DMS153 treated with DMSO at 0.1 percent for 48 hours (cell line): Measurements from ENCODE around the gene NLK.
"Not testable (repeated sequence)": the region's sequence is repeated elsewhere in the genome, so short reads cannot be mapped to it uniquely, and the experiment has no call there.

Source experiments
- DNase-seq: peaks from one replicate; lab custom pipeline; 2025; ENCODE audit not compliant: unreplicated experiment; lab: John Stamatoyannopoulos, UW

Gene NLK

DNA sequence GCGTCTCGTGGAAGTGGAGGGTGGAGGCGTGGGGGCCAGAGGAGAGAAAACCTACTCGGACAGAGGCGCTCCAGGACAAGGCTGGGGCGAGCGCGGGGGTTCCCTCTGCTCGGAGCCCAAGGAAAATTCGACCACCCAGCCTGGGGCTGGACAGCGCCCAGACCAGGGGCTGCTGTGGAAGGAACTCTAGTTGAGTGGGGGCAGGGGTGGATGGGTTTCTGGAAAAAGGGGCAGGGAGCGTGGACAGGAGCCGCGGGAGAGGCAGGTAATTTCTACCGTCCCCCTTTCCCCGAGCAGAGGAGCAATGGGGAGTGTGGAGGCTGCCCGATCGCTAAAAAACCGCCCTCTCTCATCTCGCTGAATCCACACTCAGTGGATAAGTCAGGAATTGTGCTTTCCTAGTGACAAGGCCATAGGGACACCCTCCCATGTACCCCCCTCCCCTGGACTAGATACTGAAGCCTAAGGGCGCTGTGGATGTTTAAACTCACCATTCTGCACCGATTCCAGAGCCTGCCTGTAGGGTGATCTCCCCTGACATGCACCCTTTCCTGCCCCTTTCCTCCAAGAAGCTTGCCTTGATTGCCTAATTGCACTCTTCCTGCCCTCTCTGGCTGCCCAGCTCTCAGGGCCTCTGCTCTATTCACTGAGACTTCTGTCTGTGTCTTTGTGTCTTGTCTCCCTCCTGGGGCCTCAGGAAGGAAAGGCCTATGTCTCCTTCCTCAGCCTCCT, 185.8 kb downstream of the NLK start:
- DNase-seq, result no peak

DNA sequence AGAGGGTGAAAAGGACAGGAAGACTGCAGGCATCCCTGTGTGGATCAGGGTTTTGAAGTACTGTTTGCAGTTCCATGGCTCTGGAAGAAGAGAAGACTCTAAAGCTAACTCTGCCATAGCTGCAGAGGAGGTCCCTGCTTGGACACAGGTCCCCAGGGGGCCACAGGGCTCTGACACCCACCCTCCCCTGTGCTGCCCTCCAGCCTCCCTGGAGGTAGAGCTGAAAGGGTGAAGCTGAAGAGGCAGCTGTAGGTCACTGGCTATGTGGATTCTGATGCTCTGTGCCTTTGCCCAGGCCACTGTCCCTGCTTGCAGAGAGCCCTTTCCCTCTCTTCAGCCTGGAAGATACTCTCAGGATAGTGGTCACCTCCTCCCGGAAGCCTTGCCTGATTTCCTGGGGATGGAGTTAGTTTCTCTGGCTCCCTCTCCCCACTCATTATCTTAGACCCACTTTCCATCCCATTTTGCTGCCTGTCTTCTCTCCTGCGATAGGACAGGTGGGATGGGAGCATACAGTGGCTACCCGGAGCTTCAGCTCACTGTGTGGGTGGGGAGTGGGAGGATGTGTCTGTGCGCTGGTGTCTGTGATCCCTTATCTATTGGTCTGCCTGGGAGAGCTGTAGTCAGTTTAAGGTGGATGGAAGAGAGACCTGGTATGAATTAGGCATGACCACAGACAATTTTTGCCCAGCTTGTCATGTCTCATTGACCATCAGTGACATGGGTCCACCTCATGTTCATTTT, 186.7 kb downstream of the NLK start:
- DNase-seq, result no peak

DNA sequence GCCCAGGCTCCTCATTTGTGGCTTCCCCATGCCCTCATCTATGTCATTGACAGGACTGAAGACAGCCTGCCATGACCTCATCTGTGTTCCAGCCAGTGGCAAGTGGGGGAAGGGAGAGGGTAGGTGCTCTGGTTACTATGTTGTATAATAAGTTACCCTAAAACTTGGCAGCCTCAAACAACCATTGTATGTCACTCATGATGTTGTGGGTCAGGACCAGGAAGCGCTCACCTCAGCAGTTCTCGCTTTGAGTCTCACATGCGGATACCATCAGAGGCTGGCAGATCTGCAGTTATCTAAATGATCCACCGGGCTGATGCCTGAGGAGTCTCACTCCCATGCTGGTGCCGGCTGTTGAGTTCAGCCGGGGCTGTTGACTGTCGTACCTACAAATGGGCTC, 187.5 kb downstream of the NLK start:
- no peak for DNase-seq

DNA sequence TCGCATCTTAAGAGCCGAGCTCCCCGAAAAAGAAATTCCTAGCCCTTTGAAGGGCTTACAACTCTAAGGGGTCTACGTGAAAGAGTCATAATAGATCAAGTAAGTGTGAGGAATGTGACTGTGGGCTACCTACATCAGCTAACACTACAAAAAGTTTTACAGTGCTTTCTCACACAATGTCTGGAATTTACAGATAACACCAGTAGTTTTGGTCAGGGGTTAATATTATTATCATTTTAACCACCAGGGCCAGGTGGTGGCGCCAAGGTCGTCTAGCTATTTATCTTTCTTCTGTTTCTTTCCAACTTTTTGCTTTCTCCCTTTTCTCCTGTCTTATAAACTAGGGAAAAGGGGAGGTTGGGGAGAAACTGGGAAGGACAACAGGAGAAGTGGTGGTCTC, 188.1 kb downstream of the NLK start:
- not testable (repeated sequence) for DNase-seq

DNA sequence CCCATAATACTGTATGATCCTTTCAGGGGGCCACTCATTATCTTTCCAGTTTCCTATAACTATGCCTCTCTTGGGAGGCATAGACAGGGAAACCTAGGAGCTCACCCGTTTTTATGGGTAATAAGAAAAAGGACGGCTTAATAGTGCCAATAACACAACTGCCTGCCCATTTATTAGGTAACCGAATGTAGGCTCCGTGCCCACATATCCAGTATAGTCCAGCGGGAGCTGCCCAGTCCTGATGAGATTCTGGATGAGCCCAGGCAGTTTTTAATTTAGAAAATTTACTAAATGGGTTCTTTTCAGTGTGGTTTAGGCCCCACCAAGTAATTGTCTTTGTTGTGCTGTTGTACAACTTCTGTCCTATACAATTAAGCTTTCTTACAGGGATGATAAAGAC, 189.1 kb downstream of the NLK start:
- DNase-seq, result not testable (repeated sequence)

DNA sequence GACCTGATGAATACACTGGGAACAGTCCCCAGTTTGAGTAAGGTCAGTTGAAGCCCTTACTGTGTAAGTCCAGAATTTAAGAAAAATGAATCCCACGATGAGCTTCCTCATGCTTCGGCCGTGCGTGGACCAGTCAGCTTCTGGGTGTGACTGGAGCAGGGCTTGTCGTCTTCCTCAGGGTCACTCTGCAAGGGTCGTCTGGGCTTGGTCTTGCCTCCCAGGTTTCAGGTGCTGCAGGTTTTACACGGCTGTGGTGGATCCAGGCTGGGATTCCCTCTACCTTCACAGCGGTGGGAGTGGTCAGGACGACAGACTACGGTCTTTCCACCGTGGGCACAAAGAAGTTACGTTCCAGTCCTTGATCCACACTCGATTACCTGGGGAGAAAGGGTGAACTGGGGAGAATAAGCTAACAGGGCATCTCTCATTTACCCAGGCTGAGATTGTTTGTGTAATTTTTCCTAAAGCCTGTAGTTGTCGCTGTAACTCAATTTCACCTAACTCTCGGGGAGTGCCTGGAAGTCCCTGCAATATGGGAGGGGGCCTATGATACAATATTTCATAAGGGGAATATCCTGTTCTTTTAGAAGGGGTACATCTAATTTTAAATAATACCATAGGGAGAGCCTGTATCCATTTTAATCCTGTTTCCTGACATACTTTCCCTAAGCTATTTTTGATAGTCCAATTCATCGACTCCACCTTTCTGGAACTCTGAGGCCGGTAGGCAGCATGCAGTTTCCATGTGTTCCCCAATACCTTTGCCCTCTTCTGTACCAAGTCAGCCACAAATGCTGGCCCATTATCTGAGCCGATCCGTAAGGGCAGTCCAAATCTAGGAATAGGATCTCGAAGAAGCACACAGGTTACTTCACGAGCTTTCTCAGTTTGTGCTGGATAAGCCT, 190.7 kb downstream of the NLK start:
- DNase-seq, result peak; percentile 18

DNA sequence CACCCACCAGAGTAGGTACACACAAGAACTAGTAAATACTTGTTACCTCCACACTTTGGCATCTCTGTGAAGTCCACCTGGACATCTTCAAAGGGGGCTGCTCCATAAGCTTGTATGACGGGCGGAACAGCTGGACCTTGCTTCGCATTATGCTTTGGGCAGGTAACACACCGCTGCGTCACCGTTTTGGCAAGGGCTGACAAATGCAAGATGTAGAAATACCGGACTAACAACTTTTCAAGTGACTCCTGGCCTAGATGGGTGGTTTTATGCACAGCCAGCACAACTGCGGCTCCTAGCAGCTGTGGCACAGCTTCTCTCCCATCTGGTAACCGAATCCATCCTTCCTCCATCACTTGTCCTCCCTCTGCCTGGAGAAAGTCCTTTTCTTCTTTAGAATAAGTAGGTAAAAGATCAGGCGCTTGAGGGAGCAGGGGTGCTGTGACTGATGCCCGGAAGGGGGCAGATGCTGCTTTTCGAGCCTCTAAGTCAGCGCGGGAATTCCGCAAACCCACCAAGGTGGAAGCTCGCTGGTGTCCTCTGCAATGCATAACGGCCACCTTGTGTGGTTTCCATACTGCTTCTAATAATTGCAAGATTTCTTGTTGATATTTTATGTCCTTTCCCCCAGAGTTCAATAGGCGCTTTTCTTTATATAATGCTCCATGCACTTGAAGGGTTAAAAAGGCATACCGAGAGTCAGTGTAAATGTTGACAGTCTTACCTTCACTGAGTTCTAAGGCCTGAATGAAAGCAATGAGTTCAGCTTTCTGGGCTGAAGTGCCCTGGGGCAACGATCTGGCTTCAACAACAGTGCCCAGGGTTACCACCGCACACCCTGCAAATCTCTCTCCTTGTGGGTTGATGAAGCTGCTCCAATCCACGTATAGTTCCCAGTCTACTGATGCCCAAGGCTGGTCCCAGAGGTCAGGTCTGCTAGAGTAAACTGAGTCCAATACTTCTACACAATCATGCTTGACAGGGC, 191.7 kb downstream of the NLK start:
- peak; percentile 66 for DNase-seq

DNA sequence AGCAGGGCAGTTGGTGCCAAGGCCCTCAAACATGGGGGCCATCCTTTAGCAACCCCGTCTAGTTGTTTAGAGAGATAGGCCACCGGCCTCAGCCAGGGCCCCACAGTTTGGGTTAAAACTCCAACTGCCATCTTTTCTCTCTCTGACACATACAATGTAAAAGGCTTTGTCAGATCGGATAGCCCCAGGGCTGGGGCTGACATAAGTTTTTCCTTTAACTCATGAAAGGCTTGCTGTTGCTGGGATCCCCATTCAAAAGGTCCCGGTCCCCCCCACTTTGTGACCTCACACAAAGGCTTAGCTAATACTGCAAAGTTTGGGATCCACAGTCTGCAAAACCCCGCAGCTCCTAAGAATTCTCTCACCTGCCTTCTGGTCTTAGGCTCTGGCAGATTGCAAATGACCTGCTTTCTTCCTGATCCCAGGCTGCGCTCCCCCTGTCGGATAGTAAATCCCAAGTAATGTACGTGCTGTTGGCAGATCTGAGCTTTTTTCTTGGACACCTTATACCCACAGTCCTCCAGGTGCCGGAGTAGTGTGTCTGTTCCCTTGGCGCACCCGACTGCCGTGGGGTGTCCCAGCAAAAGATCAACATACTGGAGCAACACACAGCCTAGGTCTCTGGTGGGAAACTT, 192.7 kb downstream of the NLK start:
- not testable (repeated sequence) for DNase-seq

DNA sequence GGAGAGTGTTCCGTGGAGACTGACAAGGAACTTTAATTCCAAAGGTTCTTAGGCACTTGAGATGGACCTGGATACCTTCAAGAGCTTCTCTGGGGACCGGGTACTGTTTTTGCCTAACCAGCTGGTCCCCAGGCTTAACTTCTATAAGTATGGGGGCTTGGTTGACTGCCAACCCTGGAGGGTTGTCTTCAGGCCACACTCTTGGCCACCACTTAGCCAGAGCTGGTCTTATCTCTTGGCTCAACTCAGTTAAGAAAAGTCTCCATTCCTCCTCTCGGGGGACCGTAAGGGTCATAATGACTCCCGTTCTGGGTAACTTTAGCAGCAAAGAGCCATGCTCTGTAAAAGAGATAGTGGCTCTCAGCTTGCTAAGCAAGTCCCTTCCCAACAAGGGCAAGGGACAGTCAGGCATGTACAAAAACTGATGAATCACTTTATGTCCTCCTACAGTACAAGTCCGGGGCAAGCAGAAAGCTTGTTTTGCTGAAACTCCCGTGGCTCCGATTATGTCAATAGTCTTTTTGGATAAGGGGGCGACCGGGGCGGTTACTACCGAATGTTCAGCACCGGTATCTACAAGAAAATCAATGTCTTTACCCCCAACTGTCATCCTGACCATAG, 193.7 kb downstream of the NLK start:
- DNase-seq, result not testable (repeated sequence)

DNA sequence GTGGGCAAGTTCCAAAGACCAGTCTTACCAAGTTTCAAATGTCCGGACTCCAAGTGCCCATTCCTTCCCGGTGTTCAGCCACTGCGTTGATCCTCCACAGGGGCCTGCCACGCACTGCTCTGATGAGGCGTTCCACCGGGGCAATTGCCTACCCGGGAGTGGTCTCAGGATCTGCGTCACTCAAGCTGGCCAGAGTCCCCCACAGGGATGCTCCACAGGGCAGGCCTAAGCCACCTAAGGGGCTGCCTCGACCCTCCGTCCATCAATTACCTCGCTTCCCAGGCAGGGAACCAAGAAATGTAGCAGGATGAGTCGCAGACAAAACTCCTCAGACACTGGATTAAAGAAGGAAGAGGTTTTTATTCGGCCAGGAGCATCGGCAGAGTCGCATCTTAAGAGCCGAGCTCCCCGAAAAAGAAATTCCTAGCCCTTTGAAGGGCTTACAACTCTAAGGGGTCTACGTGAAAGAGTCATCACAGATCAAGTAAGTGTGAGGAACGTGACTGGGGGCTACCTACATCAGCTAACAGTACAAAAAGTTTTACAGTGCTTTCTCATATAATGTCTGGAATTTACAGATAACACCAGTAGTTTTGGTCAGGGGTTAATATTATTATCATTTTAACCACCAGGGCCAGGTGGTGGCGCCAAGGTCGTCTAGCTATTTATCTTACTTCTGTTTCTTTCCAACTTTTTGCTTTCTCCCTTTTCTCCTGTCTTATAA, 196.2 kb downstream of the NLK start:
- DNase-seq, result not testable (repeated sequence)

DNA sequence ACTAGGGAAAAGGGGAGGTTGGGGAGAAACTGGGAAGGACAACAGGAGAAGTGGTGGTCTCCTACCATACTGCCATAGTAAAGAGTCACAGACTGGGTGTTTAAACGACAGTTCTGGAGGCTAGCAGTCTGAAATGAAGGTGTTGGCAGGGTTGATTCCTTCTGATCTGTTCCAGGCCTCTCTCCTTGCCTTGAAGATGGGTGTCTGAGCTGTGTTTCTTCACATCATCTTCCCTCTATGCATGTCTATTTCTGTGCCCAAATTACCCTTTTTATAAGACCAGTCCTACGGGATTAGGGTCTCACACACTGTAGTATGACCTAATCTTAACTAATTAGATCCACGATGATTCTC, 196.8 kb downstream of the NLK start:
- DNase-seq, result no peak

DNA sequence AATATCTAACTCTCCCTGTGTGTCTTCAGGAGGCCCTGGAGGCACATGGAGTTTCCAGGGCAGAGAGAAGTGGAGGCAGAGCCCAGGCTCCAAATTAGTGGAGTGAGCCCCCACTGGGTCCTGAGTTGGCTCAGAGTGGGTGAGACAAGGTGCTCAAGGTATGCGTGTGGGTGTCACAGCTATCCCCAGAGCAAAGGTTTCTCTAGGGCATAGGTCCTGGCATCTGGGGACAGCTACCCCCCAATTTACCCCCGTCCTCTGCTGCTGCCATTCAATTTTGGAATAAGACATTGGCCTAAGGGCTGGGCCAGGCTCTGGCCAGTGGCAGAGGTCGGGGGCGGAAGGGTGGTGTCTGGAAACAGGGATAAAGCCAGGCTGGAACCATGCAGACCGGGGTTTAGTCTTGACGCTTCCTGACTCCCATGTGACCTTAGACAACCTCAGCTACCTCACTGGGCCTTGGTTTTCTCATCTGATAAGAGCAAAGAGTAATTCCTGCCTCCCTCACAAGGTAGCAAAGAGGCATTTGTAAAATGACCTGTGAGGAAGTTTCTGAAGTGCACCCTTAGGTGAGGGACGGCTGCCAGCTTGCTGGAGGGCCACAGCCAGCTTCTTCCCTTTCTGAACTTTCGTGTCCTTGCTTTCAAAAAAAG, 198.3 kb downstream of the NLK start:
- no peak for DNase-seq

DNA sequence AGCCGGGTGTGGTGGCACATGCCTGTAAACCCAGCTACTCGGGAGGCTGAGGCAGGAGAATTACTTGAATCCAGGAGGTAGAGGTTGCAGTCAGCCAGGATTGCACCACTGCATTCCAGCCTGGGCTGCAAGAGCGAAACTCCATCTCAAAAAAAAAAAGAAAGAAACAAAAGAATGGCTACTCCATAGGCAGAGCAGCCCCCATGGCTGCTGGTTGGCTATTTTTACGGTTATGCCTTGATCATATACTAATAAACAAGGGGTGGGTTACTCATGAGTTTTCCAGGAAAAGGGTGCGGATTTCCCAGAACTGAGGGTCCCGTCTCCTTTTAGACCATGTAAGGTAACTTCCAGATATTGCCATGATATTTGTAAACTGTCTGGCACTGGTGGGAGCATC, 200.3 kb downstream of the NLK start:
- no peak for DNase-seq

DNA sequence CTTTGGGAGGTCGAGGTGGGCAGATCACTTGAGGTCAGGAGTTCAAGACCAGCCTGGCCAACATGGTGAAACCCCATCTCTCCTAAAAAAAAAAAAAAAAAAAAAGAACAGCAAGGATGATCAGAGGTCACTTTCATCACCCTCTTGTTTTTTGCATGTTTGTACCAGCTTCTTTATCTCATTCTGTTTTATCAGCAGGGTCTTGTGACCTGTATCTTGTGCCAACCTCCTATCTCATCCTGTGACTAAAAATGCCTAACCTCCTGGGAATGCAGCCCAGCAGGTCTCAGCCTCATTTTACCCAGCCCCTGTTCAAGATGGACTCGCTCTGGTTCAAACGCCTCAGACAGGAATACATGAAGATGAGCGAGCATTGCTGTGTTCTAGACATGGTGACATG, 200.8 kb downstream of the NLK start:
- not testable (repeated sequence) for DNase-seq

DNA sequence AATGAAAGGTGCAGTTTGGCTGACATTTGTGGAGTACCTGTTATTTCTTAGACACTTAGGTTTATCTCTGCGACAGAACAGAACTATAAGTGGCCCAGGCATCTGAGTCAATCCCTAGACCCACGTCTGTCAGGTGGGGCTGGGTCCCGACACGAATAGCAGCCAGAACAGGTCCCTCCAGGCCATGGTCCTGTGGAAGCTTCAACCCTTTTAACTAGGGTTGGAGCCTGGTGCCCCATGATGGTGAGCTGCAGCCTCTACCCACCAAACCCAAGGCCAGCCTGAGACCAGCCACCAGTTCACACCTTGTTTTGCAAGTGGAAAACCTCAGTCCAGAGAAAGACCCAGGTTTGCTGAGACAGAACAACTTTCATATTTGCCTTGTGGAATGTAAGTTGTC, 202.0 kb downstream of the NLK start:
- no peak for DNase-seq
